Stomach (tissue), 9 donors: ENCODE measurements around the gene TACC3. TPM values are rescaled to one million over a fixed set of nuclear protein-coding genes. Genes with fewer than 3 reads are reported as not detected.

Source experiments
- DNase-seq, 2 donors: peaks; one replicate each; pipeline versions ENCODE4 v3.0.0 to v3.0.0-alpha.2; 2013 to 2019
- H3K27ac ChIP-seq, 5 donors: fragments of 200-600 bp in 4 of 5; sonication (generic) in 4 of 5; one replicate each; pipeline ENCODE4 v1.5.1; 2013 to 2019; ENCODE audit warnings: mild to moderate bottlenecking in 1 of 5, moderate library complexity in 1 of 5
- H3K27me3 ChIP-seq, 3 donors: fragments of 200-600 bp; sonication (generic); one replicate each; pipeline ENCODE4 v1.5.1; 2017 to 2019; ENCODE audit warnings: mixed run types in 1 of 3
- H3K36me3 ChIP-seq, 4 donors: fragments of 200-600 bp; sonication (generic); 1 replicate in 3 of 4; 2 replicates in 1 of 4; pipeline ENCODE4 v1.5.1; 2016 to 2019
- H3K4me1 ChIP-seq, 4 donors: fragments of 200-600 bp; sonication (generic); one replicate each; pipeline ENCODE4 v1.5.1; 2016 to 2019
- H3K4me3 ChIP-seq, 4 donors: fragments of 200-600 bp; sonication (generic) in 3 of 4; one replicate each; pipeline ENCODE4 v1.5.1; 2016 to 2019; ENCODE audit warnings: mild to moderate bottlenecking in 1 of 4
- H3K9me3 ChIP-seq, 4 donors: fragments of 200-600 bp; sonication (generic); one replicate each; pipeline ENCODE4 v1.5.1; 2016 to 2019
- CTCF ChIP-seq, 7 experiments: fragments of 450-650 bp in 4 of 7; fragments of 200-600 bp in 3 of 7; sonication (generic) in 3 of 7; IDR thresholded peaks; one replicate each; pipeline ENCODE4 v1.5.1; 2016 to 2019; ENCODE audit warnings: antibody characterized with exemption in 7 of 7, control low read depth in 2 of 7, mild to moderate bottlenecking in 1 of 7
- EP300 ChIP-seq: sonication (generic); formaldehyde crosslinking; IDR thresholded peaks from one replicate; pipeline ENCODE4 v1.6.1; 2017; ENCODE audit warnings: antibody characterized with exemption
- POLR2A ChIP-seq, 4 donors: fragments of 450-650 bp; IDR thresholded peaks; one replicate each; pipeline ENCODE4 v1.6.1; 2016; ENCODE audit warnings: antibody characterized with exemption in 4 of 4, control low read depth in 2 of 4, mild to moderate bottlenecking in 1 of 4, moderate library complexity in 1 of 4
- POLR2AphosphoS5 ChIP-seq, 3 donors: sonication (generic); formaldehyde crosslinking; IDR thresholded peaks; one replicate each; pipeline ENCODE4 v1.6.1; 2016; ENCODE audit warnings: antibody characterized with exemption in 3 of 3
- WGBS, 5 donors: extraction: QIAGEN DNeasy Blood & Tissue Kit in 3 of 5; methylation state at CpG; one replicate each; pipeline versions ENCODE4 v1.1.5 to v1.1.7; 2013 to 2018; 5-methylcytosine and 5-hydroxymethylcytosine counted together
- intact Hi-C: fragments of 100-400 bp; cut with DNase I; formaldehyde crosslinking; loops from one replicate; pipeline ENCODE4 v1.15.1; 2023; ENCODE audit warnings: low total_unique reads
- polyA plus RNA-seq, 3 donors: library from polyadenylated mRNA; stranded (reverse); fragments of 200-250 nt; gene quantifications; one replicate each; pipeline ENCODE4 v1.2.3, GENCODE V29; 2013
- total RNA-seq, 5 donors: library from RNA; depleted of rRNA; stranded (reverse); fragments of >200 nt; gene quantifications; one replicate each; pipeline versions ENCODE4 v1.1.0 to v1.2.3, GENCODE V29; 2014 to 2016
- donor health status: healthy with polysubstance abuse.
- donor health status: Bipolar disorder and iron deficiency.
- donor health status: healthy.

The TACC3 gene
- total and polyA plus RNA-seq, 8 donors: 7.2 to 74.1 (median 24.8) TPM

- Histone ChIP-seq H3K9me3 (no peaks in the 10 kb centered on the region), H3K36me3 (no peaks in the 10 kb centered on the region), H3K4me3 (no peak overlapping the region), H3K4me1 (no peaks in the 10 kb centered on the region), H3K27ac (no peak overlapping the region), H3K27me3 (no peaks in the 10 kb centered on the region)
- intact Hi-C loops: no loop called here
- WGBS, 5 donors: 82 to 85% (median 84%) methylated on average over 19 of the region's 19 CpGs
- no peak for DNase-seq
- no peak for TF ChIP-seq CTCF (IDR thresholded peaks at IDR 0.05)
- TF ChIP-seq EP300: no peak
- no peak for TF ChIP-seq POLR2AphosphoS5 (IDR thresholded peaks at IDR 0.05)
- no peak for TF ChIP-seq POLR2A (IDR thresholded peaks at IDR 0.05)
Observed at GRCh38 chr4:1675136-1675801, 46.1 kb upstream of the TACC3 start.

GRCh38 chr4:1675802-1676137 lies 45.6 kb upstream of the TACC3 start:
- DNase-seq: no peak
- Histone ChIP-seq H3K27me3 (no peaks in the 10 kb centered on the region), H3K9me3 (no peaks in the 10 kb centered on the region), H3K4me3 (no peak overlapping the region), H3K4me1 (no peaks in the 10 kb centered on the region), H3K27ac (no peak overlapping the region), H3K36me3 (no peaks in the 10 kb centered on the region)
- 79 to 83% (median 81%) methylated on average over 8 to 10 of the region's 10 CpGs for WGBS, 5 donors
- intact Hi-C loops: no loop called here
- TF ChIP-seq POLR2AphosphoS5 (IDR thresholded peaks at IDR 0.05): no peak
- TF ChIP-seq EP300: no peak
- TF ChIP-seq CTCF (IDR thresholded peaks at IDR 0.05): no peak
- TF ChIP-seq POLR2A (IDR thresholded peaks at IDR 0.05): no peak

- H3K4me1 ChIP-seq: no peaks in the 10 kb centered on the region
- H3K27ac ChIP-seq: no peak overlapping the region
- no peaks in the 10 kb centered on the region for H3K36me3 ChIP-seq
- TF ChIP-seq POLR2AphosphoS5 (IDR thresholded peaks at IDR 0.05): no peak
- TF ChIP-seq EP300: no peak
- TF ChIP-seq CTCF (IDR thresholded peaks at IDR 0.05): no peak
- intact Hi-C loops: no loop called here
- no peaks in the 10 kb centered on the region for H3K27me3 ChIP-seq
- DNase-seq: no peak
- WGBS, 5 donors: 74 to 82% (median 78%) methylated on average over 24 to 25 of the region's 25 CpGs
- no peak overlapping the region for H3K4me3 ChIP-seq
- no peaks in the 10 kb centered on the region for H3K9me3 ChIP-seq
Observed at GRCh38 chr4:1676605-1677525, 44.5 kb upstream of the TACC3 start.

- Histone ChIP-seq H3K36me3 (no peaks in the 10 kb centered on the region), H3K9me3 (no peaks in the 10 kb centered on the region), H3K4me3 (no peak overlapping the region), H3K4me1 (peaks cover 0 to 6% (median 3%) of the 10 kb centered on the region in 4 donors), H3K27ac (no peak overlapping the region), H3K27me3 (no peaks in the 10 kb centered on the region)
- no peak for DNase-seq
- 72 to 86% (median 79%) methylated on average over 5 of the region's 5 CpGs for WGBS, 5 donors
- no peak for TF ChIP-seq POLR2A (IDR thresholded peaks at IDR 0.05)
- TF ChIP-seq POLR2AphosphoS5 (IDR thresholded peaks at IDR 0.05): no peak
- TF ChIP-seq EP300: no peak
- no peak for TF ChIP-seq CTCF (IDR thresholded peaks at IDR 0.05)
- intact Hi-C loops: no loop called here
Observed at GRCh38 chr4:1678244-1678643, 43.1 kb upstream of the TACC3 start.
